Right lobe of liver (tissue), 4 donors: Measurements from ENCODE around the gene RNASEH2A.

ENCODE experiments used
- CTCF ChIP-seq, 4 donors: fragments of 200-600 bp in 3 of 4; fragments of 450-650 bp in 1 of 4; IDR thresholded peaks; one replicate each; pipeline versions ENCODE4 v1.5.1 to v1.8.0; 2016 to 2022; ENCODE audit warnings: antibody characterized with exemption in 4 of 4, mild to moderate bottlenecking in 2 of 4
- POLR2A ChIP-seq: fragments of 450-650 bp; IDR thresholded peaks from one replicate; pipeline ENCODE4 v1.6.1; 2017; ENCODE audit warnings: antibody characterized with exemption, mild to moderate bottlenecking
- donor health status: DM: no; HTN: no; CAD: no.
- donor health status: DM: no; HTN: no; CAD: no.
- donor health status: DM: no; HTN: yes; CAD: no.

GRCh38 chr19:12772323-12772722, 34.1 kb upstream of the RNASEH2A start:
- no peak for TF ChIP-seq CTCF (IDR thresholded peaks at IDR 0.05)
- TF ChIP-seq POLR2A, result no peak
